HG03095 (cell line): Measurements from ENCODE around the gene KAT7.

ENCODE experiments used
- ATAC-seq: cut with Tn5 transposase; IDR thresholded peaks from one replicate; pipeline ENCODE4 v1.9.1; 2021; ENCODE audit warnings: moderate library complexity; ENCODE audit not compliant: unreplicated experiment

The KAT7 gene

GRCh38 chr17:49866882-49867413, 78.5 kb downstream of the KAT7 start:
- no peak for ATAC-seq

GRCh38 chr17:49869038-49869374, 80.5 kb downstream of the KAT7 start:
- no peak for ATAC-seq

GRCh38 chr17:49870298-49870697, 81.8 kb downstream of the KAT7 start:
- ATAC-seq = no peak

- no peak for ATAC-seq
Measured at GRCh38 chr17:49871211-49871610, 82.7 kb downstream of the KAT7 start.

- no peak for ATAC-seq
Measured at GRCh38 chr17:49872754-49873377, 84.4 kb downstream of the KAT7 start.

- ATAC-seq = no peak
Measured at GRCh38 chr17:49873466-49873865, 85.0 kb downstream of the KAT7 start.

- ATAC-seq = no peak
Measured at GRCh38 chr17:49873926-49874325, 85.4 kb downstream of the KAT7 start.

GRCh38 chr17:49874911-49875310, 86.4 kb downstream of the KAT7 start:
- ATAC-seq = no peak

GRCh38 chr17:49875685-49876084, 87.2 kb downstream of the KAT7 start:
- ATAC-seq = no peak

GRCh38 chr17:49878931-49879904, 90.7 kb downstream of the KAT7 start:
- ATAC-seq = no peak

- ATAC-seq = no peak
Measured at GRCh38 chr17:49880291-49881053, 92.0 kb downstream of the KAT7 start.

- no peak for ATAC-seq
Measured at GRCh38 chr17:49881054-49881402, 92.5 kb downstream of the KAT7 start.

- no peak for ATAC-seq
Measured at GRCh38 chr17:49882434-49882833, 94.0 kb downstream of the KAT7 start.
